HCT116 (cell line): ENCODE data around the gene DMXL1. TPM values are rescaled to one million over a fixed set of nuclear protein-coding genes. Genes with fewer than 3 reads are reported as not detected.

Experiments
- ATAC-seq: fragments of 200-7000 bp; cut with Tn5 transposase; 2 replicates; pipeline ENCODE4 v1.9.1; 2020; ENCODE audit warnings: mild to moderate bottlenecking, moderate library complexity
- BruUV-seq: library from RNA; stranded (reverse); fragments of 400-500 nt; replicated peaks from 2 replicates; lab custom pipeline; 2021; lab: Mats Ljungman, UMichigan
- CTCF ChIA-PET: fragments of 300-600 bp; sonication (Branson Sonifier 250); formaldehyde crosslinking; loops from one replicate; lab custom pipeline; 2021; ENCODE audit warnings: antibody characterized with exemption; lab: Charles Lee
- POLR2A ChIA-PET: fragments of 300-600, 350-600 bp; sonication (Branson Sonifier 250); formaldehyde crosslinking; loops from one replicate; lab custom pipeline; 2021; ENCODE audit warnings: antibody characterized with exemption; lab: Charles Lee
- RAD21 ChIA-PET, 2 experiments: fragments of 300-600 bp; sonication (Branson Sonifier 250); formaldehyde crosslinking; loops; one replicate each; lab custom pipeline; 2023; ENCODE audit warnings: low total read pairs in 2 of 2; ENCODE audit not compliant: uncharacterized antibody in 2 of 2, unreplicated experiment in 2 of 2, low non-redundant PET in 1 of 2; lab: Charles Lee
- DNase-seq: peaks from one replicate; pipeline ENCODE4 v3.0.0-alpha.2; 2010; ENCODE audit warnings: low read depth, low spot score
- H2AFZ ChIP-seq: fragments of 200-600 bp; shearing (Covaris generic), sonication (generic); 2 replicates; pipeline ENCODE4 v1.6.1; 2017; ENCODE audit warnings: low read depth, mixed run types, mixed read lengths, antibody characterized with exemption, low read length; ENCODE audit not compliant: poor library complexity, severe bottlenecking
- H3K27ac ChIP-seq: 2 replicates; pipeline ENCODE4 v1.5.1; 2012; ENCODE audit warnings: low read depth, low read length
- H3K27me3 ChIP-seq: fragments of 200-600 bp; sonication (generic); 2 replicates; pipeline ENCODE4 v1.6.1; 2016; ENCODE audit warnings: mixed run types, low read length, mixed read lengths; ENCODE audit not compliant: insufficient read depth
- H3K36me3 ChIP-seq, 2 experiments: fragments of 200-500 bp in 1 of 2; fragments of 200-600 bp in 1 of 2; sonication (Bioruptor generic) in 1 of 2; sonication (generic) in 1 of 2; 2 replicates each; pipeline versions ENCODE4 v1.5.1 to v1.6.1; 2014 to 2016; ENCODE audit warnings: low read length in 2 of 2, inconsistent platforms in 1 of 2, mixed read lengths in 1 of 2, mixed run types in 1 of 2; ENCODE audit not compliant: insufficient read depth in 2 of 2, control insufficient read depth in 1 of 2
- H3K4me1 ChIP-seq, 2 experiments: fragments of 200-600 bp in 1 of 2; sonication (generic) in 1 of 2; 2 replicates each; pipeline versions ENCODE4 v1.5.1 to v1.6.1; 2012 to 2017; ENCODE audit warnings: low read length in 2 of 2, inconsistent platforms in 1 of 2, mild to moderate bottlenecking in 1 of 2, mixed read lengths in 1 of 2, mixed run types in 1 of 2, moderate library complexity in 1 of 2; ENCODE audit not compliant: insufficient read depth in 2 of 2, control insufficient read depth in 1 of 2
- H3K4me2 ChIP-seq: fragments of 200-600 bp; sonication (generic); 2 replicates; pipeline ENCODE4 v1.6.1; 2017; ENCODE audit warnings: mixed run types, low read length, mixed read lengths
- H3K4me3 ChIP-seq, 2 experiments: fragments of 200-600 bp in 1 of 2; sonication (generic) in 1 of 2; replicated peaks in 1 of 2; 2 replicates each; pipeline ENCODE4 v1.5.1; 2011 to 2016; ENCODE audit warnings: low read length in 2 of 2, control low read depth in 1 of 2, low read depth in 1 of 2, mild to moderate bottlenecking in 1 of 2, mixed read lengths in 1 of 2, mixed run types in 1 of 2
- H3K79me2 ChIP-seq: fragments of 200-600 bp; sonication (generic); 2 replicates; pipeline ENCODE4 v1.6.1; 2017; ENCODE audit warnings: mild to moderate bottlenecking, mixed run types, low read length, moderate library complexity, mixed read lengths; ENCODE audit not compliant: insufficient read depth
- H3K9ac ChIP-seq: fragments of 200-600 bp; sonication (generic); 2 replicates; pipeline ENCODE4 v1.6.1; 2016; ENCODE audit warnings: low read length, mixed read lengths
- H3K9me2 ChIP-seq: fragments of 200-600 bp; sonication (generic), shearing (Covaris generic); 2 replicates; pipeline ENCODE4 v1.6.1; 2017; ENCODE audit warnings: mixed run types, mild to moderate bottlenecking, moderate library complexity; ENCODE audit not compliant: insufficient read depth
- H3K9me3 ChIP-seq, 2 experiments: fragments of 200-500 bp in 1 of 2; fragments of 200-600 bp in 1 of 2; sonication (Bioruptor generic) in 1 of 2; sonication (generic) in 1 of 2; 2 replicates each; pipeline ENCODE4 v1.6.1; 2014 to 2017; ENCODE audit warnings: low read length in 2 of 2, mixed read lengths in 2 of 2, inconsistent platforms in 1 of 2, low read depth in 1 of 2, mild to moderate bottlenecking in 1 of 2, mixed run types in 1 of 2, moderate library complexity in 1 of 2; ENCODE audit not compliant: control insufficient read depth in 1 of 2, insufficient read depth in 1 of 2
- H4K20me1 ChIP-seq: fragments of 200-600 bp; sonication (generic), shearing (Covaris generic); 2 replicates; pipeline ENCODE4 v1.6.1; 2017; ENCODE audit warnings: mixed run types, mild to moderate bottlenecking, moderate library complexity; ENCODE audit not compliant: insufficient read depth
- EGR1 ChIP-seq: IDR thresholded peaks from 2 replicates; pipeline ENCODE4 v1.6.1; 2012; ENCODE audit warnings: low read depth
- EZH2phosphoT487 ChIP-seq: fragments of 200-600 bp; IDR thresholded peaks from 2 replicates; pipeline ENCODE4 v1.6.1; 2018; ENCODE audit warnings: antibody characterized with exemption, borderline replicate concordance
- FOSL1 ChIP-seq: IDR thresholded peaks from 2 replicates; pipeline ENCODE4 v1.6.1; 2012; ENCODE audit warnings: low read depth
- POLR2A ChIP-seq: IDR thresholded peaks from 2 replicates; pipeline ENCODE4 v1.7.0; 2011; ENCODE audit warnings: borderline replicate concordance; ENCODE audit not compliant: insufficient read depth, insufficient read length; ENCODE audit errors: extremely low read depth
- RAD21 ChIP-seq: IDR thresholded peaks from 2 replicates; pipeline ENCODE4 v1.6.1; 2012; ENCODE audit warnings: low read depth, mild to moderate bottlenecking
- SIN3A ChIP-seq: IDR thresholded peaks from 2 replicates; pipeline ENCODE4 v1.6.1; 2012; ENCODE audit warnings: low read depth
- TCF7L2 ChIP-seq: IDR thresholded peaks from 2 replicates; pipeline ENCODE4 v1.7.0; 2011; ENCODE audit warnings: borderline replicate concordance, inconsistent platforms; ENCODE audit not compliant: insufficient read depth, insufficient read length; ENCODE audit errors: extremely low read depth
- ZFX ChIP-seq: fragments of 450-650 bp; IDR thresholded peaks from 2 replicates; pipeline ENCODE4 v1.6.1; 2017
- ZNF274 ChIP-seq: fragments of 200-500 bp; sonication (Bioruptor generic); IDR thresholded peaks from 2 replicates; pipeline ENCODE4 v1.6.1; 2014; ENCODE audit warnings: mild to moderate bottlenecking, low read depth, low read length, inconsistent platforms
- intact Hi-C: fragments of 100-400 bp; cut with micrococcal nuclease; formaldehyde crosslinking; loops from 2 replicates; pipeline ENCODE4 v1.10.0; 2022
- total RNA-seq: library from RNA; stranded (reverse); gene quantifications from one replicate; pipeline ENCODE4 v1.2.1, GENCODE V29; 2021; ENCODE audit not compliant: unreplicated experiment
- TF ChIP-seq, protein P1 (sequence below): IDR thresholded peaks from 2 replicates; pipeline ENCODE4 v1.6.1; 2012
- TF ChIP-seq, protein P2 (sequence below): IDR thresholded peaks from 2 replicates; pipeline ENCODE4 v1.6.1; 2011; ENCODE audit warnings: mild to moderate bottlenecking, low read length, moderate library complexity; ENCODE audit not compliant: insufficient replicate concordance; ENCODE audit errors: extremely low read depth
- TF ChIP-seq, protein P3 (sequence below): IDR thresholded peaks from 2 replicates; pipeline ENCODE4 v1.6.1; 2012
- TF ChIP-seq, protein P4 (sequence below): IDR thresholded peaks from 2 replicates; pipeline ENCODE4 v1.6.1; 2012; ENCODE audit warnings: low read depth

The DMXL1 gene
- total RNA-seq, 1 experiment from 2014 or later = 21.1 TPM

DNA sequence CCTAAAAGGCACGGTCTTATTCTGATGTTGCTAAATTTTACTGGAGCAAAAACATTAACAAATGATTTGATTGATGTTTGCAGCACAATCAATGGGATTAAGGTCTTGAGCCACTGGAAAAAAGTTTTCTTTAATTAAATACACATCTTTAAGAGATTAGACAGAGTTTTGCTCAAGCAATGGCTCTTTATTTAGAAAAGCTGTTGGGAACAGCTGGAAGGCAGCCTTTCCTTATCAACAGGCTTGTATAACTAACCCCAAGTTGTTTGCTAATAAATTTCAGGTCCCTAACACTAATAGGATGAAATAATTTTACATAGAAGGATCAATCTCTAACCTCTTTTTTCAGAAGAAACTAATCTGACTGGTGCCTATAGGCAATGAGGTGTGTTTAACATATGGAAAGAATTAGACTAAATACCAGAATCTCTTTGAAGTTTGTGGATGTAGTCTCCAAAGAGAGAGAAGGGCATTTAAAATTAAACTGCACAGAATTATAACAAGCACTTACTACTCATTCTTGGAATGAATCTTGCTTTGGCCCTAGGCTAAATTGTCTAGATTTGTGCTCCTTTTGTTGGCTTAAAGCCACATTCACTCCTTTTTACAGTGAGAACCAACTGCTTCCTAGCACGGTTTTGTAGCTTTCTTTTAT, 217.6 kb downstream of the DMXL1 start:
- ChIA-PET CTCF (no interaction called here), RAD21 (no interaction called here), POLR2A (no interaction called here)
- Histone ChIP-seq H3K9ac (no peak overlapping the region), H3K4me3 (no peak overlapping the region), H2AFZ (no peak overlapping the region), H3K27ac (no peak overlapping the region), H3K4me1 (no peaks in the 10 kb centered on the region), H4K20me1 (no peaks in the 10 kb centered on the region), H3K4me2 (no peak overlapping the region), H3K9me3 (no peaks in the 10 kb centered on the region), H3K36me3 (no peaks in the 10 kb centered on the region), H3K27me3 (no peaks in the 10 kb centered on the region), H3K79me2 (no peaks in the 10 kb centered on the region; the same call in 1 of the 2 replicates), H3K9me2 (no peaks in the 10 kb centered on the region)
- ATAC-seq = no peak
- intact Hi-C loops = no loop called here
- TF ChIP-seq SIN3A = no peak
- TF ChIP-seq, protein P1, sequence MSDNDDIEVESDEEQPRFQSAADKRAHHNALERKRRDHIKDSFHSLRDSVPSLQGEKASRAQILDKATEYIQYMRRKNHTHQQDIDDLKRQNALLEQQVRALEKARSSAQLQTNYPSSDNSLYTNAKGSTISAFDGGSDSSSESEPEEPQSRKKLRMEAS = no peak
- no peak for TF ChIP-seq EZH2phosphoT487
- TF ChIP-seq RAD21 = no peak
- no peak for TF ChIP-seq ZFX
- no peak for TF ChIP-seq EGR1
- BruUV-seq = no TSS peak
- DNase-seq = no peak

DNA sequence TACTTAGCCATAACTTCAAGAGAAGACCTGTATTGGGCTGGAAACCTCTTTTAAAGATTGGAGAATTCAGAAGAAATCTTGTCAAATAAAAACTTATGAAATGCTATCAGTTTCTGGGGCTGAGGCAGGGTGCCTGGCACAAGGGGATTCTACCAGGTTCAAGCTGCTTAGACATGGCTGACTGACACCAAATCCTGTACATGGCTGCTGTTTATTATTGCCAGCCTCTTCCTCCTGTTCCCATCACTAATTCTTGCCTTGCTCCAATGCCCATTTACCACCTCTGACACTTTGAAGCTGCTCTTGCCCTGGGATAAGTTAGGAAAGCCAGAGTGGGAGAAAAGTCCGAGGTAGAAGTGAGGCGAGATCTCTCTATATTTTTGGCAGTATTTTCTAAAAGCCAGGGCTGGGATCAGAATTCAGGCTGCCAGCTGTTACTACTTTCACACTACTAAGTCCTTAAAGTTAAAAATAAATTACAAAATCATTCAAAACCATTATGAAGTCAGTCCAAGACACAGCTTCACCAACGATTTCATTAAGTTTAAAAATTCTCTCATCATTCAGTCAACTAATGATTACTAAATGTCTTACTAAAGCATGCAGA, 218.7 kb downstream of the DMXL1 start:
- Histone ChIP-seq H3K4me1 (no peaks in the 10 kb centered on the region), H3K9ac (no peak overlapping the region), H3K27me3 (no peaks in the 10 kb centered on the region), H4K20me1 (no peaks in the 10 kb centered on the region), H3K4me2 (no peak overlapping the region), H3K79me2 (no peaks in the 10 kb centered on the region; the same call in 1 of the 2 replicates), H3K9me2 (no peaks in the 10 kb centered on the region), H3K36me3 (no peaks in the 10 kb centered on the region), H3K4me3 (no peak overlapping the region), H3K27ac (no peak overlapping the region), H2AFZ (no peak overlapping the region), H3K9me3 (no peaks in the 10 kb centered on the region)
- ChIA-PET POLR2A (no interaction called here), RAD21 (no interaction called here), CTCF (no interaction called here)
- ATAC-seq (no peak), DNase-seq (no peak)
- no TSS peak for BruUV-seq
- intact Hi-C loops = no loop called here
- TF ChIP-seq, protein P2, sequence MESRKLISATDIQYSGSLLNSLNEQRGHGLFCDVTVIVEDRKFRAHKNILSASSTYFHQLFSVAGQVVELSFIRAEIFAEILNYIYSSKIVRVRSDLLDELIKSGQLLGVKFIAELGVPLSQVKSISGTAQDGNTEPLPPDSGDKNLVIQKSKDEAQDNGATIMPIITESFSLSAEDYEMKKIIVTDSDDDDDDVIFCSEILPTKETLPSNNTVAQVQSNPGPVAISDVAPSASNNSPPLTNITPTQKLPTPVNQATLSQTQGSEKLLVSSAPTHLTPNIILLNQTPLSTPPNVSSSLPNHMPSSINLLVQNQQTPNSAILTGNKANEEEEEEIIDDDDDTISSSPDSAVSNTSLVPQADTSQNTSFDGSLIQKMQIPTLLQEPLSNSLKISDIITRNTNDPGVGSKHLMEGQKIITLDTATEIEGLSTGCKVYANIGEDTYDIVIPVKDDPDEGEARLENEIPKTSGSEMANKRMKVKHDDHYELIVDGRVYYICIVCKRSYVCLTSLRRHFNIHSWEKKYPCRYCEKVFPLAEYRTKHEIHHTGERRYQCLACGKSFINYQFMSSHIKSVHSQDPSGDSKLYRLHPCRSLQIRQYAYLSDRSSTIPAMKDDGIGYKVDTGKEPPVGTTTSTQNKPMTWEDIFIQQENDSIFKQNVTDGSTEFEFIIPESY = no peak
- TF ChIP-seq ZNF274 (no peak), RAD21 (no peak), EGR1 (no peak), FOSL1 (no peak), POLR2A (no peak), TCF7L2 (no peak), ZFX (no peak)
- TF ChIP-seq, protein P3, sequence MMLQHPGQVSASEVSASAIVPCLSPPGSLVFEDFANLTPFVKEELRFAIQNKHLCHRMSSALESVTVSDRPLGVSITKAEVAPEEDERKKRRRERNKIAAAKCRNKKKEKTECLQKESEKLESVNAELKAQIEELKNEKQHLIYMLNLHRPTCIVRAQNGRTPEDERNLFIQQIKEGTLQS = no peak
- TF ChIP-seq, protein P1 = no peak
- TF ChIP-seq, protein P4, sequence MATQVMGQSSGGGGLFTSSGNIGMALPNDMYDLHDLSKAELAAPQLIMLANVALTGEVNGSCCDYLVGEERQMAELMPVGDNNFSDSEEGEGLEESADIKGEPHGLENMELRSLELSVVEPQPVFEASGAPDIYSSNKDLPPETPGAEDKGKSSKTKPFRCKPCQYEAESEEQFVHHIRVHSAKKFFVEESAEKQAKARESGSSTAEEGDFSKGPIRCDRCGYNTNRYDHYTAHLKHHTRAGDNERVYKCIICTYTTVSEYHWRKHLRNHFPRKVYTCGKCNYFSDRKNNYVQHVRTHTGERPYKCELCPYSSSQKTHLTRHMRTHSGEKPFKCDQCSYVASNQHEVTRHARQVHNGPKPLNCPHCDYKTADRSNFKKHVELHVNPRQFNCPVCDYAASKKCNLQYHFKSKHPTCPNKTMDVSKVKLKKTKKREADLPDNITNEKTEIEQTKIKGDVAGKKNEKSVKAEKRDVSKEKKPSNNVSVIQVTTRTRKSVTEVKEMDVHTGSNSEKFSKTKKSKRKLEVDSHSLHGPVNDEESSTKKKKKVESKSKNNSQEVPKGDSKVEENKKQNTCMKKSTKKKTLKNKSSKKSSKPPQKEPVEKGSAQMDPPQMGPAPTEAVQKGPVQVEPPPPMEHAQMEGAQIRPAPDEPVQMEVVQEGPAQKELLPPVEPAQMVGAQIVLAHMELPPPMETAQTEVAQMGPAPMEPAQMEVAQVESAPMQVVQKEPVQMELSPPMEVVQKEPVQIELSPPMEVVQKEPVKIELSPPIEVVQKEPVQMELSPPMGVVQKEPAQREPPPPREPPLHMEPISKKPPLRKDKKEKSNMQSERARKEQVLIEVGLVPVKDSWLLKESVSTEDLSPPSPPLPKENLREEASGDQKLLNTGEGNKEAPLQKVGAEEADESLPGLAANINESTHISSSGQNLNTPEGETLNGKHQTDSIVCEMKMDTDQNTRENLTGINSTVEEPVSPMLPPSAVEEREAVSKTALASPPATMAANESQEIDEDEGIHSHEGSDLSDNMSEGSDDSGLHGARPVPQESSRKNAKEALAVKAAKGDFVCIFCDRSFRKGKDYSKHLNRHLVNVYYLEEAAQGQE = no peak
